Muscle layer of colon (tissue), 2 donors: ENCODE data around the gene CHGA.

Experiments used
- H3K27ac ChIP-seq: one replicate; pipeline ENCODE4 v1.7.0; 2013; ENCODE audit warnings: low read depth, mild to moderate bottlenecking, low read length, moderate library complexity
- H3K27me3 ChIP-seq, 2 donors: one replicate each; pipeline ENCODE4 v1.7.0; 2013; ENCODE audit warnings: low read length in 2 of 2, mild to moderate bottlenecking in 2 of 2; ENCODE audit not compliant: insufficient read depth in 2 of 2, control insufficient read depth in 1 of 2
- H3K36me3 ChIP-seq: one replicate; pipeline ENCODE4 v1.7.0; 2013; ENCODE audit warnings: mild to moderate bottlenecking, low read length; ENCODE audit not compliant: insufficient read depth
- H3K4me1 ChIP-seq: one replicate; pipeline ENCODE4 v1.7.0; 2013; ENCODE audit warnings: mild to moderate bottlenecking, low read length; ENCODE audit not compliant: insufficient read depth
- H3K4me3 ChIP-seq, 2 donors: one replicate each; pipeline ENCODE4 v1.7.0; 2013; ENCODE audit warnings: low read length in 2 of 2, low read depth in 1 of 2, mild to moderate bottlenecking in 1 of 2, moderate library complexity in 1 of 2
- H3K9ac ChIP-seq: one replicate; pipeline ENCODE4 v1.7.0; 2013; ENCODE audit warnings: low read length
- H3K9me3 ChIP-seq: one replicate; pipeline ENCODE4 v1.7.0; 2013; ENCODE audit warnings: mild to moderate bottlenecking, low read length
- donor health status: abdominal sarcoma.
- donor health status: Adenocarcinoma of cecum.

Gene CHGA

GRCh38 chr14:92932448-92933395 is 9.8 kb downstream of the CHGA start:
- no peaks in the 10 kb centered on the region for H3K27me3 ChIP-seq
- H3K27ac ChIP-seq, result no peak overlapping the region
- H3K9me3 ChIP-seq, result no peaks in the 10 kb centered on the region
- H3K9ac ChIP-seq, result no peak overlapping the region
- H3K4me1 ChIP-seq, result no peaks in the 10 kb centered on the region
- peaks cover 8% of the 10 kb centered on the region for H3K36me3 ChIP-seq
- H3K4me3 ChIP-seq, result no peak overlapping the region

DNA sequence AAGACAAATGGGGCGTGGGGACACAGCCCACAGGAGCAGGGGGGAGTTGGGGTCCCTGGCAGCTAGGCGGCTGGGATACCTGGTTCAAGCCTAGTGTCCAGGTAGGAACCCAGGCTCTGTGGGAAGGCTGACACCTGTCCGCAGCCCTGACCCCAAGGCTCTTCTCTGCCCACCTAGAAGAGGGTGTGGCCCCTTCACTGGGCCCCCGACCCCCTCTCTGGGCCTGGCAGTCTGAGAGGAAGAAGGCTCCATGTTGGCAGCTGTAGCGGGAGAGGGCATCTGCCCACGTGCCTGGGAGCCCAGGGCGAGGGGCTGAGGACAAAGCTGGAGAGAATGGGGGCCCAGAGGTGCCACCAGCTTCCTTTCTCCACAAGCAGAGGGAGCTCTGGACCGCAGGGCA is 10.5 kb downstream of the CHGA start:
- Histone ChIP-seq H3K27ac (no peak overlapping the region), H3K27me3 (no peaks in the 10 kb centered on the region), H3K36me3 (peaks cover 12% of the 10 kb centered on the region), H3K4me3 (no peak overlapping the region), H3K9me3 (no peaks in the 10 kb centered on the region), H3K9ac (no peak overlapping the region), H3K4me1 (no peaks in the 10 kb centered on the region)

GRCh38 chr14:92934196-92935085 is 11.5 kb downstream of the CHGA start:
- no peak overlapping the region for H3K27ac ChIP-seq
- no peak overlapping the region for H3K4me3 ChIP-seq
- peaks cover 12% of the 10 kb centered on the region for H3K36me3 ChIP-seq
- H3K9me3 ChIP-seq, result no peaks in the 10 kb centered on the region
- H3K27me3 ChIP-seq, result no peaks in the 10 kb centered on the region
- H3K9ac ChIP-seq, result no peak overlapping the region
- H3K4me1 ChIP-seq, result no peaks in the 10 kb centered on the region

DNA sequence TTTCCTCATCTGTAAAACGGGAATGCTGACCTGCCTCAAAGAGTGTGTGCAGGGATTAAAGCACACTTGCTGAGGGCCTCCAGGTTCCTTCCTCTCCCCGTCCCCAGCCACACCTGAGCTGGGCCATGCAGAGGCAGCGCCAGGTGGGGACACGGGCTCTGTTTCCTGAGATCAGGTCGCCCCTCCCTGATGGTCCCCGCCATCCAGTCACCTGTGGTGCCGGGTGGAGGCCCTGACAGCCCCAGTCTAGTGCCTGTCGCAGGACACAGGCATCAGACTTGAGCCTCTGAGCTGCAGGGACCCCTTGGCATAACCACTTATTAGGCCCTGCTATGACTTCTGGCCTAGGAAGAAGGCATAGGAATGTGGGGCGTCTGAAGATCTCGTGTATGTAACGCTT is 12.5 kb downstream of the CHGA start:
- no peak overlapping the region for H3K27ac ChIP-seq
- H3K36me3 ChIP-seq, result peaks cover 16% of the 10 kb centered on the region
- no peak overlapping the region for H3K9ac ChIP-seq
- no peaks in the 10 kb centered on the region for H3K27me3 ChIP-seq
- H3K9me3 ChIP-seq, result no peaks in the 10 kb centered on the region
- no peak overlapping the region for H3K4me3 ChIP-seq
- no peaks in the 10 kb centered on the region for H3K4me1 ChIP-seq

DNA sequence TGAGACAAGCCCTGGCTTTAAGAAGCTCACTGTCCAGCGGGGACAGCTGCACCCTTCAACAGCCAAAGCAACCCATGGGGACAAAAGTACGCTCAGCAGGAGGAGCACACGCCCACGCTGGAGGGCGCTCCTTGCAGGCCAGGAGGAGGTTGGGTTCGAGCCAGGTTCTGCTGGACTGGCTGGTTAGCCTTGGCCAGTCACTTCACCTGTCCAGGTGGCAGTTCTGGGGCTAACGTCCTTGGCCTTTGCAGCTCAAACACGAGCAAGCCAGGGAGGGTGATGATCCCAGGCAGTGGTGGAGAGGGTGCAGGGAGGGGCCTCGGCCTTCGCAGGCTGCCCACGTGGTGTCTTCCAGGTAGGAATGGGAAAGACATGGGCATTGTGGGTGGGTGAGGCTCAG is 13.1 kb downstream of the CHGA start:
- H3K4me3 ChIP-seq, result no peak overlapping the region
- no peaks in the 10 kb centered on the region for H3K4me1 ChIP-seq
- no peaks in the 10 kb centered on the region for H3K27me3 ChIP-seq
- H3K9me3 ChIP-seq, result no peaks in the 10 kb centered on the region
- peaks cover 20% of the 10 kb centered on the region for H3K36me3 ChIP-seq
- H3K27ac ChIP-seq, result no peak overlapping the region
- no peak overlapping the region for H3K9ac ChIP-seq

- Histone ChIP-seq H3K4me3 (no peak overlapping the region), H3K27me3 (no peaks in the 10 kb centered on the region), H3K9me3 (no peaks in the 10 kb centered on the region), H3K4me1 (no peaks in the 10 kb centered on the region), H3K27ac (no peak overlapping the region), H3K36me3 (peaks cover 20% of the 10 kb centered on the region), H3K9ac (no peak overlapping the region)
Observed at GRCh38 chr14:92937051-92937937, 14.3 kb downstream of the CHGA start.

GRCh38 chr14:92938235-92938875 is 15.4 kb downstream of the CHGA start:
- peaks cover 20% of the 10 kb centered on the region for H3K36me3 ChIP-seq
- no peaks in the 10 kb centered on the region for H3K4me1 ChIP-seq
- no peak overlapping the region for H3K9ac ChIP-seq
- no peaks in the 10 kb centered on the region for H3K9me3 ChIP-seq
- H3K27ac ChIP-seq, result no peak overlapping the region
- no peak overlapping the region for H3K4me3 ChIP-seq
- no peaks in the 10 kb centered on the region for H3K27me3 ChIP-seq

DNA sequence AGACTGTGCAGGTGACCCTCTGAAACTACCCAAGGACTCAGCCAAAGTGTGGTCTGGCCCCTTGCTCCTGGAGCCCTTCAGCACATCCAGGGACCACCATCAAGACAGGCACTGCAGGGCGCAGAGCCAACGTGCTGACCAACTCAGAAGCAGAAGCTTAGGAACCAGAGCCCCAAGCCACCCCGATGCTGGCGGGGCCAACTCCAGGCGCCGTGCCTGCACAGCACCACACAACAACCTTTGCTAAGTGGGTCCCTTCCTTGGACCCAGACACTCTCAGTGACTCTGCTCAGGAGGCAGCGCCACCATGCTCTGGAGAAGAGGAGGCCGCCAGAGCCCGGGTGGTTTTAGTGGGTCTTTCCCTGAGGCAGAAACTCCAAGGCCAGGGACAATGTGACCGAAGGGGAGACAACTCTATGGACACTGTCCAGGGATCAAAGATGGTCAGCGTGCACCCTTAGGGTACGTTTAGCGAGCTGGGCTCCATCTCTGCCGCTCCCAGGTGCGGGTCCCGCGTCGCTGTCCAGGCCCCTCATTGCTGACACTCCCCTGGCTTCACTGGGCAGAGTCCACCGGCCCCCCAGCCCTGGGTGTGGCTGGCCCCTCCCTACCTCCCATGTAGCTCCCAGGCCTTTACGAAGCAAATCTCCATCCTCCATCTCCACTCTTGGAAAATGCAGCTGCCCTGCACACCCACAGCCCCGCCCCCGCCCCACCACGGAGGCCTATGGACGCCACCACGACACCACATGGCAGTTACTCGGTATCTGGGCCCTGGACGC is 16.1 kb downstream of the CHGA start:
- Histone ChIP-seq H3K27me3 (no peaks in the 10 kb centered on the region), H3K9me3 (no peaks in the 10 kb centered on the region), H3K4me3 (no peak overlapping the region), H3K9ac (no peak overlapping the region), H3K4me1 (no peaks in the 10 kb centered on the region), H3K27ac (no peak overlapping the region), H3K36me3 (peaks cover 20% of the 10 kb centered on the region)

DNA sequence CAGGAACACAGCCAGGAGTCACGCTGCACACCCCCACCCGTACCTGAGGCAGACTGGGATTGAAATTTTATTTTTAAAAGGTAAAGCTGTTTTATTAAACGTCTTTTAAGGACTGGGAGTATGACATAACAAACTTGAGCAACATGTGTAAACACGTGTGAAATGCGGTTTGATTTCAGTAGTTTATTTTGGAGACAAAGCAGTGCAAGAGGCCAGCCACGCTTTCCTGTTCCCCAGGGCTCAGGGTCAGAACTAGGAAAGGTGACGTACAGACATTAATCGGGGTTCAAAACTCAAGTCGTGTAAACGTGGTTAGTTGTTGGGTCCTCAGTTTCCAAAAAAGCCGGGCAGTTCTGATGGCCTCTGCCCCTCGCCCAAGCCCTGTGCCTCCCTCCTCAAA is 16.7 kb downstream of the CHGA start:
- Histone ChIP-seq H3K4me3 (no peak overlapping the region), H3K27ac (no peak overlapping the region), H3K9me3 (no peaks in the 10 kb centered on the region), H3K9ac (no peak overlapping the region), H3K36me3 (peaks cover 21% of the 10 kb centered on the region), H3K4me1 (no peaks in the 10 kb centered on the region), H3K27me3 (no peaks in the 10 kb centered on the region)

DNA sequence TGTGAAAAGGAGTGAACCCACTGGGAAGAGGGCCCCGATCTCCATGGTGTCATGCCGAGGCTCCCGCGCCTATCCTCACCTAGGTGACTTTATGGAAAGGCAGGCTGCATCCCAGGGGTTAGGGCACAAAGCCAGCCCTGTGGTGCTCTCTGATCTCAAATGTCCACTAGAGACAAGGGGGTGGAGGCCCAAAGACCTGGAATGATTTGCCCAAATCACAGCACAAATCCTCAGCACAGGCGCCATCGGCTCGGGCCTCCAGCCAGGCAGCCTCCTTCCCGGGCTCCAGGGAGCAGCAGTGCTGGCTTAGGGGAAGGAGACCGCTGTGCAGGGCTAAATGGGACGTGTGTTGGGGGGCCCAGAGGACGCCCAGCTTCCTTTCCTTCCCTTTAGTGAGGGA is 17.6 kb downstream of the CHGA start:
- Histone ChIP-seq H3K9ac (no peak overlapping the region), H3K4me1 (no peaks in the 10 kb centered on the region), H3K9me3 (no peaks in the 10 kb centered on the region), H3K4me3 (no peak overlapping the region), H3K27me3 (no peaks in the 10 kb centered on the region), H3K27ac (no peak overlapping the region), H3K36me3 (peaks cover 30% of the 10 kb centered on the region)
